HG03097 (cell line): ENCODE measurements around the gene MACROD2.

Experiments
- ATAC-seq: cut with Tn5 transposase; IDR thresholded peaks from one replicate; pipeline ENCODE4 v1.9.1; 2021; ENCODE audit not compliant: unreplicated experiment, low FRiP score

The MACROD2 gene

GRCh38 chr20:14385176-14385740 is 389.9 kb downstream of the MACROD2 start:
- no peak for ATAC-seq

DNA sequence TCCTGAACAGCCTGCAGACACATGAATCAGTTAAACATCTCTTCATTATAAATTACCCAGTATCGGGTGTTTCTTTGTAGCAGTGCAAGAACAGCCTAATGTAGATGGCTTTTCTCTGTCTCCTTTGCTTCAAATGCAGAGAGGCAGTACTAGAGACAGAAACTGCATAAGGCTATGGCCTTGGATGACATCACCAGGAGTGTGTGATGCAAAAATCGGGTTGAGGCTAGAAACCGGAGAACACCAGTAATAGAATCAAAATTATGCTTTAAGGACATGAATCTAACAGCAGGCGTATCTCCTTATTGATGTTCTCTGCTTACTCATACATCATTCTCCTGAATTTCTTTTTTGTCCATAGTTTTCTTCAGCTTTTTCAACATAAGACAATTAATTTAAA is 391.4 kb downstream of the MACROD2 start:
- ATAC-seq = no peak

- ATAC-seq = no peak
These were observed 406.3 kb downstream of the MACROD2 start for GRCh38 chr20:14401479-14402138.

GRCh38 chr20:14404515-14404914 is 409.2 kb downstream of the MACROD2 start:
- ATAC-seq = no peak

DNA sequence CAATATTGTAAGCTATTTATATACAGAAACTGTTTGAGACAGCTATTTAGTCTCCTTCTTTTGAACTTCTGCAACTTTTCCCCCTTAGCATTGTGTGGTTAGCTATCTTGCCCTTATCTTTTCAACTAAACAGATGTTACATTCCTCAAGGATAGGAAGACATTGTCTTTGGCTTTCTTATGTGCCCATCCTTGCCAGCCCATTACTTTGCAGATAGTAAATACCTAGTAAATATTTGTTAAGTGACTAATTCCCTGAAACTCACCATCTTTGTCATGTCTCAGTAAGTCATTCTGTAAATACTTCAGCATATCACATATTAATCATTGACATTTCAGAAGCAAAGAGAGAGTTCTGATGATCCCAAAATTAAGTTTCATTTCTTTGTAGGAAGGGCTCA is 411.2 kb downstream of the MACROD2 start:
- peak; percentile 65 for ATAC-seq

DNA sequence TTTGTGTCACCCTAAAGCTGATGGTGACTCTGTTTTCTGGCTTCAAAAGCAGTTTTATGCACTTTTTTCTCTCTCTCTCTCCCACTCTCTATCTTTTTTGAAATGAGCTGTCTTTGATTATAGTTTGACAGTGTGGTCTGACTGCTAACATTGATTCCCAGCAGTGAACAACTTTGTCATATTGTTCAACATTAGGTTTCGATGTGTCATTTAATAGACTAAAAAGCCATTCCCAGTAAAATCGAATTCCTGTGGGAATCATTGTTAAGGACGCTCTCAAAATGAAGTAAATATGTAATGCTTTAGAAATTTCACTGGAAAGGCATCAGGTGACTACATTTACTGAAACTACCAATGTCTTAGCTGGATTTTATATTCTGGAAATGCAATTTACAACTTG is 412.0 kb downstream of the MACROD2 start:
- no peak for ATAC-seq

GRCh38 chr20:14410869-14411555 is 415.7 kb downstream of the MACROD2 start:
- ATAC-seq = no peak

GRCh38 chr20:14412065-14412681 is 416.9 kb downstream of the MACROD2 start:
- no peak for ATAC-seq

DNA sequence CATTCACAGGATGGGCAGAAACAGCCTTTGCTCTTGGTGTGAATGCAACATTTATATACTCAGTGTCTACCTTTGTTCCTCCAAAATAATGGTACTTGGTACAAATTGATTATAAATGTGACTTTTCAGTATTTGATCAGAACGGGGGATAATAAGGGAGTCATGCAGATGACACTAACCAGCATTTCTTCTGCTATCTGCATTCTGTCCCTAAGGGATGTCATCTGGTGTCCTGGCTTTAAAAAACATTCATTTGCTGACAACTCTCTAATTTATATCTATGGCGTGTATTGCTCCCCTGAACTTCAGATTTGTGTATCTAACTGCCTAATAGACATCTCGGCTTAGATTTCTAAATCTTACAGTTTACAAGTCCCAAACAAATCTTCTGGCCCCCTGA is 418.5 kb downstream of the MACROD2 start:
- no peak for ATAC-seq

GRCh38 chr20:14414560-14414959 is 419.2 kb downstream of the MACROD2 start:
- ATAC-seq = no peak

DNA sequence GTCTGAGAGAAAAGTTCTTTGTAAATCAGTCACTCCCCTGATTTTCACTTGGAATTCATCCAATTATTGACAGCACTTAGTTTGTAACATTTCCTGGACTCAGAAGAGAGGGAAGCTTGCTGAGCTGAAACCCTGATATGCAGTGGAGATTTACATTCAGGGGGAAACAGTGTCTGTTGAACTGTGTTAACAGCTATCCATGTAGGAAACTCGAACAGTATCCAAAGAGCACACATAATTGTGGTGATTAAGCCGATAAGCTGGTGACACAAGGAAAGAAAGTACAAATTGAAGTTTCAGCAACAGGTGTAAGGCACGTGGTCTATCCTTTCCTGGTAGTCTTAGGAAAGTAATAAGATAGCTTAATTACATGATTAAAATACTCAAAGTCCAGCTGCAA is 420.2 kb downstream of the MACROD2 start:
- ATAC-seq = no peak

DNA sequence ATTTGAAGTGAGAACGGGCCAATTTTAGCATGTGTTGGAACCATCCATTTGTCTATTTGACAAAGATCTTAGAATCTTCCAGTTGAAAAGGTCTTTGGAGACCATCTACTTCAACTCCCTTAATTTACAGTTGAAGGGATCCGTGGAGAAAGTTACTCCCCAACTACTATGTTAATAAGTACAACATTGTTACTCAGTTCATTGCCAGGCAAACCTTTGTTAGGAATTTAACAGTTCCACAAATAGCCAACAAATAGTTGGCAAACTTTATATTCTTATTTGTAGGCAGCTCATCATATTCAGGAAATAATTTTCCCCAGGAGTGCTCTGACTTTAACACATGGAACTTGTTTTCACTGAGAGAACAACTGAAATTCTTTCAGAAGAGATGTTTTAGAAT is 423.1 kb downstream of the MACROD2 start:
- ATAC-seq = no peak

GRCh38 chr20:14422892-14423291 is 427.6 kb downstream of the MACROD2 start:
- no peak for ATAC-seq

DNA sequence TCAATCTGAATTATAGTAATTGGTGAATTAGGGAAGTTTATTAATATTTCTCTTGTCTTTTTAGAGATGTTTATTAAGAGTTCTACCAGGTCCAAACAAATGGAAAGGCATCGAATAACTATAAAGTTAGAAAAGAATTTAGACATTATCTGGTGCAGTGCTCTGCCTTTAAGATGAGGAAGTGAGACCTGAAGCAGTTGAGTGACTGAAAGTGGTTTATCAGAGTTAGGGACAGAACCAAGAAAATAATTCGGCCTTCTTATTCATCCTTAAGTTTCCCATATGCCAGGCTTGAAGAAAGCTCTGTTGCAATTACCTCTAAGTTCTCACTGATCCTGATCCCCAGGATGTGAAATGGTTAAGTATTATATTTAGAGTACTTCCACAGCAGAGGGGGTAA is 436.3 kb downstream of the MACROD2 start:
- no peak for ATAC-seq

GRCh38 chr20:14432085-14432484 is 436.8 kb downstream of the MACROD2 start:
- no peak for ATAC-seq

DNA sequence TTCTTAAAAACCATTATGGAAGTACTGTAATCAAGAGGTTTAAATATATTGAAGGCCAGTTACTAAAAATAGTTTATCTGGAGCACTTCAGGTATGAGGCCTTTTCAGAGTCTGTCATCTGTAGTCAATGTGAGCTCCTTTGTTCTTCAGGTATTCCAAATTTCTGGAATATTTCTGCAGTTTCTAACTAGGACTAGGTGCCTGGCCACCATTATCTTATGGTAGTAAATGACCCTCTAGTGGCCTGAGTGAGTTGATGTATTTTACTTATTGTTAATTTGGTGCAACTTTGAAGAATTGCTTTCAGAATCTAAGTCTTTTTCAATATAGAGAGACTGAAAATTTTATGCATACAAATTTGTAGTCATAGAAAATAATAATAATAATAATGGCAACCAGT is 437.3 kb downstream of the MACROD2 start:
- no peak for ATAC-seq

DNA sequence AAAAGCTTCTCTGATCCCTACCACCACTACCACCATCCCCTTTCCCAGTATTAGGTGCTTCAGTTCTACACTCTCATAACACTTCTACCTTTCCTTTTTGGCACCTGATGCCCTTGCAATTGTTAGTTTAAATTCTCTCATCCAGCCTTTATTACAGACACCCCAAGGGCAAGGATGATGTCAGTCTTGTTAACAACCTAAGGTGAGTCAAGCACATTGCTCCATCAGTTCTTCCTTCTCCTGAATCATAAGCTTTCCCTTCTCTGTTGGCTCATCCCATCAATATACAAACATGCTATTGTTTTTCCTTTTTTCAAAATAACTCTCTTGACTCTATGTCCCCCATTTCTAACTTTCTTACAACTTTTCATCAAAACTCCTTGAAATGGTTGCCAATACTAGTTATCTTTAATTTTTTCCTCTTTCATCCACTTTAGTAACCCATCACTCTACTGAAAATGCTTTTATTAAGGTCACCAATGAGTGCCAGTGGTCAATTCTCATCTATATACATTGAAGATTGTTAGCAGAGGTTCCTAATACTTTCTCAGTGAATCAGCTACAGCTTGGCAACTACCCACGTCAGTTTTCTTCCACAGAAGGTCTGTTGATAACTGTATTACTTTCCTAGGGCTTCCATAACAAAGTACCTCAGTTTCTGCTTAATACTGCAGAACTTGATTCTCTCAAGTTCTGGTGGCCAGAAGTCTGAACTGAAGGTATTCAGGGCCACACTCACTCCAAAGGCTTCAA is 439.2 kb downstream of the MACROD2 start:
- no peak for ATAC-seq

DNA sequence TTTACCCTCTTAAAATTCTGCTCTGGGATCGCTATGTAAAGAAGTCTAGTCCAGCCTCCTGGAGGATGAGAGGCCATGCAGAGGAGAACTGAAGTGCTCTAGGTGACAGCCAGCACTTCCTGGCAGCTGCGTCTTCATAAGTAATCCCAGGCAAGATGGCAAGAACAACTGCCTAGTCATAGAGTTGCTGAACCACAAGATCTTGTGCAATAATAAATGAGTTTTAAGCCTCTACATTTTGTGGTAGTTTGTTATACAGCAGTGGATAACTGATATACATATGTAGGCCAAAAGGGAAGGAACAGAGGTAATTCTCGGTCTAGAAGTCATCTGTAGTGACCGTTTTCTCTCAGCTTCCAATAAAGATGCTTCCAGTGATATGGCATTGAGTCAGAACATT is 445.9 kb downstream of the MACROD2 start:
- ATAC-seq = no peak

DNA sequence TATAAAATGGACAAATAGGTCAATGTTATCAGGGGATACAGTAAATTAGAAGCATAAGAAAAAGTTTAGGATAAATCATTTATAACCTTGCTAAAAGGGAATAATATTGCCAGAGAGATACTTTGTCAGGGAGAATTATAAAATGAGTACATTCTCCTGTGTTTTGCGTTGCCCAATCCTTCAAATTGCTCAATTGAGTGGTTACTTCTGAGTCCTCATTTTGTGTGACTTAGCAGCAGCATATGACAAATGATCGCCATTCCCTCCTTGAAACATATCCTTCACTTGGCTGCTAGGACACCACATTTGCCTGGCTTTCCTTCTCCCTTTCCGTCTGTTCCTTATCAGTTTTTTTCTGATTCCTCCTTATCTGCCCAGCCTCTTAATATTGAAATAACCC is 448.8 kb downstream of the MACROD2 start:
- ATAC-seq = no peak

DNA sequence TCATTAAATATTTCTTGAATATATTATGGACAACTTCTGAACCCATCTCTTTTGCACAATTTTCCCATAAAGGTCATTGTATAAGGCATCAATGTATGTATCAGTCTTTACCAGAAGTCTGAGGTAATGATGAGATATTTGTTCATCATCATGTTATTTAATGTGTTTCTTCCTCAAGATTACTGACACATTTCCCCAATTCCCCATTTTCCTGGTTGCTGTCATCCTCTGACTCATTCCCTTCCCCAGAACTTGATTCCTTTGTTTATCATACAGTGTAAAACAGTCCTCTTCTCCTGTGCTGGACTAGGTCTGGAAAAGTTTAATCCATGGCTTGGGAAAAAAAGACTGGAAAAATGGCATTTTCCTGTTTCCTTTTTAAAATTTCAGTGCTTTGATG is 450.0 kb downstream of the MACROD2 start:
- no peak for ATAC-seq

DNA sequence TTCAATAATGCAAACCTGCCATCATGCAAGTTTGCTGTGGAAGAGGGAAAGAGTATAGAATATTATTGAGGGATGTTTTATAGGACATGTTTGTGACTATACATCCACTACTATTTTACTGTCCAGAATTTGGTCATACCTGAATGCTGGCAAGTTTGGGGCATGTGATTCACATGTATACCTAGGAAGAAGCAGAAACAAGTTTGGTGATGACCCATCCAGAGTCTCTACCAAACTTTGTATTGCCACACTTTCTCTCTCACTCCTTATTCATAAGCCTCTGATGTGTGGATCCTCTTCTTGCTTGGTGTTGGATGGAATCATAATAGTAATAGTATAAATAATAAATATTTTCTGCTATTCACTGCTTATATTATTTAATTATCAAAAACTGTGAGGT is 450.6 kb downstream of the MACROD2 start:
- ATAC-seq = no peak
